GM12878 (cell line): ENCODE data around the gene NAP1L4. TPM values are rescaled to one million over a fixed set of nuclear protein-coding genes. Genes with fewer than 3 reads are reported as not detected.

ENCODE experiments used
- ATAC-seq: fragments of 200-7000 bp; cut with Tn5 transposase; 3 replicates; pipeline ENCODE4 v1.9.1; 2020; ENCODE audit warnings: mild to moderate bottlenecking, moderate library complexity
- BruUV-seq: library from RNA; stranded (reverse); fragments of 400-500 nt; replicated peaks from 2 replicates; lab custom pipeline; 2021; lab: Mats Ljungman, UMichigan
- CTCF ChIA-PET: fragments of 300-600 bp; sonication (Branson Sonifier 250); formaldehyde crosslinking; extraction: SDS; loops from one replicate; lab custom pipeline; 2021; ENCODE audit warnings: inconsistent platforms; lab: Yijun Ruan, JAX
- POLR2A ChIA-PET: fragments of 350-600 bp; formaldehyde crosslinking; extraction: SDS; loops from one replicate; lab custom pipeline; 2021; ENCODE audit warnings: inconsistent platforms; lab: Charles Lee
- RAD21 ChIA-PET: fragments of 300-600 bp; sonication (Branson Sonifier 250); formaldehyde crosslinking; loops from one replicate; lab custom pipeline; 2023; ENCODE audit warnings: antibody characterized with exemption; ENCODE audit not compliant: unreplicated experiment; lab: Charles Lee
- SMC1A ChIA-PET: fragments of 300-600 bp; sonication (Branson Sonifier 250); formaldehyde crosslinking; loops from one replicate; lab custom pipeline; 2023; ENCODE audit not compliant: unreplicated experiment, uncharacterized antibody; lab: Charles Lee
- DNase-seq: peaks from one replicate; pipeline ENCODE4 v3.0.0-alpha.2; 2011; ENCODE audit warnings: low read depth, low spot score
- FAIRE-seq: peaks from 3 replicates; lab custom pipeline; 2011; peaks lifted over from hg19 to GRCh38; lab: Jason Lieb, UNC
- H2AFZ ChIP-seq: 2 replicates; pipeline ENCODE4 v1.6.0; 2011; ENCODE audit warnings: low read depth, low read length, control low read depth; ENCODE audit not compliant: control insufficient read depth
- H3K27ac ChIP-seq: 2 replicates; pipeline ENCODE4 v1.5.1; 2011; ENCODE audit warnings: control low read depth; ENCODE audit not compliant: control insufficient read depth, insufficient read depth
- H3K27me3 ChIP-seq, 2 experiments: replicated peaks in 1 of 2; 2 replicates each; pipeline versions ENCODE4 v1.6.0 to v1.6.1; 2011; ENCODE audit warnings: low read length in 1 of 2; ENCODE audit not compliant: control insufficient read depth in 2 of 2, insufficient read depth in 2 of 2
- H3K36me3 ChIP-seq, 2 experiments: 2 replicates each; pipeline ENCODE4 v1.5.1; 2011; ENCODE audit warnings: low read length in 1 of 2; ENCODE audit not compliant: control insufficient read depth in 2 of 2, insufficient read depth in 2 of 2
- H3K4me1 ChIP-seq: 2 replicates; pipeline ENCODE4 v1.6.1; 2011; ENCODE audit warnings: mild to moderate bottlenecking, low read length, moderate library complexity, mixed read lengths; ENCODE audit not compliant: control insufficient read depth, insufficient read depth
- H3K4me2 ChIP-seq: 2 replicates; pipeline ENCODE4 v1.6.0; 2011; ENCODE audit warnings: control low read depth; ENCODE audit not compliant: control insufficient read depth, insufficient read depth
- H3K4me3 ChIP-seq: fragments of 200-600 bp; sonication (generic); 2 replicates; pipeline ENCODE4 v1.5.1; 2016
- H3K79me2 ChIP-seq: 2 replicates; pipeline ENCODE4 v1.6.0; 2011; ENCODE audit warnings: low read length; ENCODE audit not compliant: control insufficient read depth, insufficient read depth
- H3K9ac ChIP-seq: 2 replicates; pipeline ENCODE4 v1.8.0; 2011; ENCODE audit warnings: low read length, control low read depth, mixed read lengths; ENCODE audit not compliant: control insufficient read depth, insufficient read depth
- H3K9me3 ChIP-seq: replicated peaks from 3 replicates; pipeline ENCODE4 v1.5.1; 2011; ENCODE audit warnings: mild to moderate bottlenecking, low read length; ENCODE audit not compliant: control insufficient read depth, insufficient read depth
- H4K20me1 ChIP-seq: 2 replicates; pipeline ENCODE4 v1.6.0; 2011; ENCODE audit not compliant: control insufficient read depth, insufficient read depth
- HDAC6 ChIP-seq: fragments of 200-600 bp; sonication (generic); IDR thresholded peaks from one replicate; pipeline ENCODE4 v1.8.0; 2017; ENCODE audit warnings: antibody characterized with exemption; ENCODE audit not compliant: unreplicated experiment
- WGBS: methylation state at CpG from one replicate; pipeline ENCODE4 v1.1.6; 2016; ENCODE audit warnings: low lambda C conversion rate; ENCODE audit not compliant: insufficient replicate concordance, insufficient coverage; ENCODE audit errors: missing lambda C conversion rate; 5-methylcytosine and 5-hydroxymethylcytosine counted together
- in situ Hi-C: fragments of 300-500 bp; cut with MboI; formaldehyde crosslinking; loops from 9 replicates; pipeline ENCODE4 v1.14.3; 2018; ENCODE audit warnings: mixed read lengths
- intact Hi-C: fragments of 100-400 bp; cut with micrococcal nuclease; formaldehyde crosslinking; loops from one replicate; pipeline ENCODE4 v1.14.2; 2022; ENCODE audit not compliant: unreplicated experiment
- polyA plus RNA-seq, 11 experiments: library from polyadenylated mRNA; depleted of rRNA in 4 of 11; unstranded in 6 of 11; stranded (reverse) in 5 of 11; fragments of >200 nt; fragmentation: Nextera tagmentation in 4 of 11; fragmentation: Illumina TruSeq in 1 of 11; extraction: Ambion mirVana in 4 of 11; extraction: Trizol in 1 of 11; gene quantifications; 1 replicate in 1 of 11; 2 replicates in 10 of 11; pipeline versions ENCODE4 v1.2.1 to v1.2.3, GENCODE V29; 2011 to 2016; ENCODE audit warnings: inconsistent platforms in 2 of 11, missing spikeins in 2 of 11, low read depth in 1 of 11
- total RNA-seq, 4 experiments: library from RNA; depleted of rRNA in 3 of 4; stranded (reverse); fragments of >200 nt in 3 of 4; fragmentation: Illumina TruSeq in 1 of 4; extraction: Trizol in 1 of 4; gene quantifications; 2 replicates each; pipeline versions ENCODE4 v1.2.1 to v1.2.3, GENCODE V29; 2013 to 2021
- TF ChIP-seq, protein P1 (sequence below): fragments of 450-650 bp; IDR thresholded peaks from 2 replicates; pipeline ENCODE4 v1.6.1; 2014; ENCODE audit warnings: mild to moderate bottlenecking
- TF ChIP-seq, protein P2 (sequence below): fragments of 450-650 bp; IDR thresholded peaks from 2 replicates; pipeline ENCODE4 v1.6.1; 2017; ENCODE audit warnings: antibody characterized with exemption, mild to moderate bottlenecking, moderate library complexity

NAP1L4 gene
- total and polyA plus RNA-seq, 10 of the 15 experiments (the other 5 are each of a cell fraction or from before 2014, with no cell fraction given), result 24.8 to 198 (median 114) TPM

DNA sequence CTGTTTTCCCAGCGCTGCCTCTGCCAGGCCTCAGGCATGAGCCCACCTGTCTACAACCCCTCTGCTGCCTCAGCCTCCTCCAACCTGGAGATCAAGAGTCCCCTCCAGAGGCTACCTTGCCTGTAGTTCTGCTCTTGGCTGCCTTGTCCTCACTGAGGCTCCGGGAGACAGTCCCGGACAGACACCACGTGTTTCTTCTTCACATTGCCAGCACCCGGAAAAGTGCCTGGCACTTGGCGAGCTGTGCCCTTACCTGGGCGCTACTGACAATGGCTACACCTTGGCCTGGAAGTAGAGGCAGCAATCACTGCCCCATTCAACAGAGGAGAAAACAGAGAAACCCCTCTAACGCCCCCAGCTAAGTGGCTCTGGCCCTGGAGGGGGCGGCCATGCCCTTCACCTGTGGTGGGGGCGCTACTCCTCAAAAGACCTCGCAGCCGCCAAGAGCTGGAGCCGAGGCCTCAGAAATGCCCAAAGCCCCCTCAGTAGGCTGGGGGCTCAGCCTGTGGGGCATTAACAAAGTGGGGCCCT is 3.0 kb upstream of the NAP1L4 start (continued):
- TF ChIP-seq, protein P1, sequence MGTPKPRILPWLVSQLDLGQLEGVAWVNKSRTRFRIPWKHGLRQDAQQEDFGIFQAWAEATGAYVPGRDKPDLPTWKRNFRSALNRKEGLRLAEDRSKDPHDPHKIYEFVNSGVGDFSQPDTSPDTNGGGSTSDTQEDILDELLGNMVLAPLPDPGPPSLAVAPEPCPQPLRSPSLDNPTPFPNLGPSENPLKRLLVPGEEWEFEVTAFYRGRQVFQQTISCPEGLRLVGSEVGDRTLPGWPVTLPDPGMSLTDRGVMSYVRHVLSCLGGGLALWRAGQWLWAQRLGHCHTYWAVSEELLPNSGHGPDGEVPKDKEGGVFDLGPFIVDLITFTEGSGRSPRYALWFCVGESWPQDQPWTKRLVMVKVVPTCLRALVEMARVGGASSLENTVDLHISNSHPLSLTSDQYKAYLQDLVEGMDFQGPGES, result no peak

DNA sequence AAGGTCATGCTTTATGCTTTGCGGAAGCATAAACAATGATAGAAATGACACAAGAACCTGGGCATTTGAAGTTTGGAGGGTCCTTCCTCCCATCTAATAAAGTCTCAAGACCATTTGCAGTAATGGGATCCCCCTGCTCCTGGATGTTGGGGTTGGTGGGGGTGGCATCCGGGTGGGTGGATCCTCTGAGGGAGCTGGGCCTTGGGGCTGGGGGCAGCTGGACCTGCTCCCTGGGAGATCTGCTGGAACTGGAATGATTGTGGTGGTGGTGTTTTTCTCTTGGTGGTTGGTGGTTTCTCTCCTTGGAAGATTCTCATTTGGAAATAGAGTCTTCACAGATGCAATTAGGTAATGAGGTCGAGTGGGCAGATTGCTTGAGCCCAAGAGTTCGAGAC is 2.2 kb upstream of the NAP1L4 start:
- FAIRE-seq (no peak), ATAC-seq (no peak), DNase-seq (no peak)
- intact Hi-C loops (loop anchor here (5.0 kb wide), 1 partner anchor 63 kb away; the partner anchor contains the start of gene CARS1), in situ Hi-C loops (no loop called here)
- no peak overlapping the region for H3K9ac ChIP-seq
- SMC1A ChIA-PET, result no interaction called here
- RAD21 ChIA-PET, result no interaction called here
- no peak overlapping the region for H2AFZ ChIP-seq
- H3K4me2 ChIP-seq, result no peak overlapping the region
- POLR2A ChIA-PET, result no interaction called here
- CTCF ChIA-PET, result no interaction called here
- H3K4me3 ChIP-seq, result no peak overlapping the region
- no peak overlapping the region for H3K27ac ChIP-seq
- H4K20me1 ChIP-seq, result no peaks in the 10 kb centered on the region
- no peaks in the 10 kb centered on the region; a peak in 1 of 4 replicates for H3K36me3 ChIP-seq
- 74% methylated on average over 4 of the region's 4 CpGs for WGBS
- no peaks in the 10 kb centered on the region for H3K9me3 ChIP-seq
- TF ChIP-seq, protein P2, sequence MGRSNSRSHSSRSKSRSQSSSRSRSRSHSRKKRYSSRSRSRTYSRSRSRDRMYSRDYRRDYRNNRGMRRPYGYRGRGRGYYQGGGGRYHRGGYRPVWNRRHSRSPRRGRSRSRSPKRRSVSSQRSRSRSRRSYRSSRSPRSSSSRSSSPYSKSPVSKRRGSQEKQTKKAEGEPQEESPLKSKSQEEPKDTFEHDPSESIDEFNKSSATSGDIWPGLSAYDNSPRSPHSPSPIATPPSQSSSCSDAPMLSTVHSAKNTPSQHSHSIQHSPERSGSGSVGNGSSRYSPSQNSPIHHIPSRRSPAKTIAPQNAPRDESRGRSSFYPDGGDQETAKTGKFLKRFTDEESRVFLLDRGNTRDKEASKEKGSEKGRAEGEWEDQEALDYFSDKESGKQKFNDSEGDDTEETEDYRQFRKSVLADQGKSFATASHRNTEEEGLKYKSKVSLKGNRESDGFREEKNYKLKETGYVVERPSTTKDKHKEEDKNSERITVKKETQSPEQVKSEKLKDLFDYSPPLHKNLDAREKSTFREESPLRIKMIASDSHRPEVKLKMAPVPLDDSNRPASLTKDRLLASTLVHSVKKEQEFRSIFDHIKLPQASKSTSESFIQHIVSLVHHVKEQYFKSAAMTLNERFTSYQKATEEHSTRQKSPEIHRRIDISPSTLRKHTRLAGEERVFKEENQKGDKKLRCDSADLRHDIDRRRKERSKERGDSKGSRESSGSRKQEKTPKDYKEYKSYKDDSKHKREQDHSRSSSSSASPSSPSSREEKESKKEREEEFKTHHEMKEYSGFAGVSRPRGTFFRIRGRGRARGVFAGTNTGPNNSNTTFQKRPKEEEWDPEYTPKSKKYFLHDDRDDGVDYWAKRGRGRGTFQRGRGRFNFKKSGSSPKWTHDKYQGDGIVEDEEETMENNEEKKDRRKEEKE, result no peak
- TF ChIP-seq HDAC6, result no peak
- TF ChIP-seq, all 136 proteins: peak for 0
- Histone ChIP-seq H3K79me2 (peaks cover 29% of the 10 kb centered on the region), H3K27me3 (no peaks in the 10 kb centered on the region), H3K4me1 (no peaks in the 10 kb centered on the region)
- BruUV-seq, result no TSS peak
